GM19099 (cell line): ENCODE results near the gene ZNF648.

Experiments
- POLR2A ChIP-seq: IDR thresholded peaks from 3 replicates; pipeline ENCODE4 v1.6.1; 2011; ENCODE audit warnings: low read depth; ENCODE audit not compliant: insufficient read length; ENCODE audit errors: extremely low read depth

The ZNF648 gene

DNA sequence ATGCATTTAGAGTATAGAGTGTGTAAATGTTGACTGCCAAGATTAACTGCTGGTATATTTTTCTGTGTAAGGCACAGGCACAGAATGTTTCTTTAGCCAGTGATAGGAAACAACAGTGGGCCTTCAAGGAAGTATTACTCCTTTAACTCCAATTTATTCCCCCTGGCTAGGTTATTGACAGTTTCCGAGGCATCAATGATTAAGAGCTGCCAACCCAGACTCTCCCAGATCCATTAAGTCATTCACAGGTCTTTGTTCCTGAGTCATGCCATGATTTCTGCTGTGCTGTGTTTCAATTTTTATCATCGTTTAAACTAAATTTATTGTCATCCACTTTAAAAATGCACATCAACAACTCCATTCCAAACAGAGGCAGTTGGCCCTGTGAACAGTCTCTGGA is 9.2 kb downstream of the ZNF648 start:
- no peak for TF ChIP-seq POLR2A

DNA sequence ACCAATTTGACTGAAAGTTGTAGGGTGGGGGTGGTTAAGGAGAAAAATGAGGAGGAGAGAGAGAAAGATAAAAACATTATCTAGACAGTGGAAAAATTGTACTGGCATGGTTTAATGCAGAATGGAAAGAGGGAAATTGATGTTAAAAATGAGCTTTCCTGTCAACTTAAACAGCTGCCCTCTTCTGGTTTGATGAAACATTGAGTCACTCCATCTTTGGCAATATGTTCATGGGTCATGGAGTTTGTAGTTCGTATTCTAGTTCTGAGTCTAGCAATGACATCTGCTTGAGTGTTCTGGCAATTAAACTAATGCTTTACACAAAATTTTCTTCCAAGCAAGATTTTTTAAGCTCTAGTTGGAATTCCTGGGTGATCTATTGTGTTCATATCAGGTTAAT is 9.6 kb downstream of the ZNF648 start:
- TF ChIP-seq POLR2A = no peak

DNA sequence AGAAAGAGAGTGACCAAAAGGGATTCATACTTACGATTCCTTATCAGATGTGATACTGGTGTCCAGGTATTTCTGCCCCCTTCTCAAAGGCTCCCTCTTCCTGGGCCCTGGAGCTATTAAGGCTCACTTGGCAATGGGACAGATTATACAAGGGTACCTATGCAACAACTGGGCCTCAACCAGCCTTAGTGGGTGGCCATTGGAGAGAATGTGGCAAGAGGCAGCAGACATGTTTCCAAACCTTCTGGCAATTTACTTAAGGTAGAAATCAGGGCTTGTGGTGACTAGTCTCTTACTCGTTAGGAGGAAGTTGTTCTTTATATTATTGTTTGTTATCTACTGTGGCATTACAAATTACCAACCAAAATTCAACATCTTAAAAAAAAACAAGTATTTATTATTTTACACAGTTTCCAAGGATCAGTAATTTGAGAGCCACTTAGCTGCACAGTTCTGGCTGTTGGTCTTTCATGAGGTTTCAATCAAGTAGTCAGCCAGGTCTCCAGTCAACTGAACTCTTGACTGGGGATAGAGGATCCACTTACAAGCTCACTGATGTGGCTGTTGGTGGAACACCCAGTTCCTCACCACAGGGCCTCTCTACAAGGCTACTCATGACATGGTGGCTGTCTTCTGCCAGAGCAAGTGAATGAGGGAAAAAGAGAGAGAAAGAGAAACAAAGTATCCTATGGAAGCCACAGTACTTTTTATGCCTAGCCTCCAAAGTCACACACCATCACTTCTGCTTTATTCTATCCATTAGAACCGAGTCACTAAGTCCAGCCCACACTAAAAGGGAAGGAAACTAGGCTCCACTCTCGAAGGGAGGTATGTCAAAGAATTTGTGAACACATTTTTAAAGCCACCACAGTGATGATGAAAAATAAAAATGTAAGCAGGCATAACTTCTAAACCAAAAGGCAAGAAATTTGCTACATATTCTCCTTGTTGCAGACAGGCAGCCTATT is 10.7 kb downstream of the ZNF648 start:
- TF ChIP-seq POLR2A = no peak

DNA sequence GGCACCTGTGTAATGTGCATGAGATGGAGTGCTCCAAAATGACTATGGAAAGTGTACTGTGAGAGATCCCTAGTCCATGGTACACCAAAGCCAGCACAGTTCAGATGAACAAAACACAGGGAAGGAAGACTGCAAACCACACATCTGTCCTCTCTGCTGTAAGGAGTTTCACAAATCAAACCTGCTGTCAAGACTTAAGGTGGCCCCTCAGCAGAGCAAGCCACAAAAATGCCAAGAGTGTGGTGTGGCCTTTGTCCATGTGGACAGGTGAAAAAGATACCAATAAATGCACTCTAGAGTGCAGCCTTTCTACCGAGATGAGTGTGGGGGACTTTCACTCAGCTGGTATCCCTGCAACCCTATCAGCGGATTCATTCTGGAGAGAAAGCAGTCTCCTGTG is 12.9 kb downstream of the ZNF648 start:
- TF ChIP-seq POLR2A = no peak

DNA sequence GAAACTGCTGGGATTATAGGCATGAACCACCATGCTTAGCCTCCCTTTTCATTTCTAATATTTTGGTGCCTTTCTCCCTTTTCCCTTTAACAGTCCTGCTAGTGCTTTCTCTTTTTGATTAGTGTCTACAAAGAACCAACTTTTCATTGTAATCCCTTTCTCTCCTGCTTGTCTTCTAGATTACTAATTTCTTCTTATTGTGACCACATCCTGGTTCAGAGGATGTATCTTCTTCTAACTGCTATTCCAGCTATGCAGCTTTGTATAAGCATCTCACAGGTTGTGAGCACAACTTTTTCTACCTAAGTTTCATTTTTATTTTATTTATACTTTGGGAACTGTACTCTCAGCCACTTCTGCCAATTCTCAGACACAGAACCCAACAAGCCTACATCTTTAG is 14.7 kb downstream of the ZNF648 start:
- no peak for TF ChIP-seq POLR2A

DNA sequence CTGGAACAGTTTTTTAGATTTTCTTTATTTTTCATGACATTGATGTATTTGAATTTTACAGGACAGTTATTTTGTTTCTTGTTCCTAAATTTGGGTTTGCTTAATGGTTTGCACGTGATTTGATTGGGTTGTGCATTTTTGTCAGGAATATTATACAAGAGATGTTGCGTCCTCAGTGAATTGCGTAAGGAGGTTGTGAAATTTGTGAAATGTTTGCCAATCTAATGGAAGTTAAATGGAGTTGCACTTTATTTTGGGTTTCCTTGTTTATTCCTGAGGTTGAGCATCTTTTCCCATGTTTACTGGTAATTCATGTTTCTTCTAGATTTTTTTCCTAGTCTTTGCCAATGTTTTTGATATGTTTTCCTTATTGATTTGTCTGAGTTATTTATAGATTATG is 19.9 kb downstream of the ZNF648 start:
- no peak for TF ChIP-seq POLR2A

DNA sequence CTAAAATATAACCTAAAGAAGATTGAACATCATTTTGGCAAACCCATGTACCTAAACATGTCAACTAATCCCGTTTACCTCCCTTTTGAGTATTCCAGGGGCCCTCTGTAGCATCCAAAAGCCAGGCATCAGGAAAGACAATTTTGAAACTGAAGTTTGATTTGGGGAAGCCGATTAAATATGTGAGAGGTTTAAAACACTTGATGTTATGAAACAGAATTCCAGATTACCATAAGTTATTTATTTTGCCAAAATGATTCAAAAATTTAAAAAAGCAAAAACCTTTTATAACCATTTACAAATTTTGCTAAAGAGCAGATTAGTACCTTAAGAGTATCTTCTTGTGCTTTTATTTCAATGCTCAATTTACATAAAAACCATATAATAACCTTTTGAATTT is 23.3 kb downstream of the ZNF648 start:
- no peak for TF ChIP-seq POLR2A

DNA sequence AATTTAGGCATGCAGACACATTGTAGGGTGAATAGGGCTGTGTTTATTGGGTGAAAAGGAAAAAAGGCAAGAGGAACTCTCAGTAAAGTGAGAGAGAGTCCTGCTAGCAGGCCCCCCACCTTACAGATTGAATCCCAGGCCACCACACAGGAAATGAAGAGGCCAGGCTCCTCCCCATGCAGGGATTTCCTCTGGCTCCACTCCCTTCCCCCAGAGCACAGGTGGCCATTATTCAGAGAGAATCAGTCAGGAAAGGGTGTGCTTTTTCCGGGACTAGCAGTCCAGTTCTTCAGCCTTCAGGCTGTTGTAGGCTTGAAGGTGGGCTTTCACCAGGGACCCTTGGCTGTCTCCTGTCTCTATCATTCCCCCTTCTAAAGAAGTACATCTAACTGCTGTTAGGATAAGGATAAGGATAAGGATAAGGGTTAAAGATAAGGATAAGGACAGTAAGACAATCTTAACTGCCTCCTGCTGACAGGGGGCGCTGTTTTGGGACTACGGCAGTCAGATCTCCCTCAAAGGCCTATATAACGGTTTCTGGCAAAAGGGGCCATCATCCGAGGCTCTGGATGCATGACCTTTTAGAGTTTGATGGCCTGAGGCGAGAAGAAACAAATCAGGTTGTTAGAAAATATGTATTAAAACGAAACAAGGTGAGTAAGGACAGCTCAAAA is 26.3 kb downstream of the ZNF648 start:
- no peak for TF ChIP-seq POLR2A

DNA sequence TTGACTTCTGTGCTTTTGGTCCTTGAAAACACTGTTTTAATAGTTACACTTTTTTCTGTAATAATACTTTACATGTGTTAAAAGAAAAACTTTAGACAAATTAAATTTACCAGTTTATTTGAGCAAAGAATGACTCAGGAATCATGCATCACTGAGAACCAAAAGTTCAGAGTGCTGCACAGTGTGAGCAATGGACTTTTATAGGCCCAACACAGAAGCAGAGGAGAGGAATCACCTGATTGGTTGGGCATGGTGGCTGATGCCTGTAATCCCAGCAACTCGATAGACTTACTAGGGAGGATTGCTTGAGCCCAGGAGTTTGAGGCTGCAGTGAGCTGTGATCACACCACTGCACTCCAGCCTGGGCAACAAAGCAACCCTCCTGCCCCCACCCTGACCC is 29.3 kb downstream of the ZNF648 start:
- TF ChIP-seq POLR2A = no peak

DNA sequence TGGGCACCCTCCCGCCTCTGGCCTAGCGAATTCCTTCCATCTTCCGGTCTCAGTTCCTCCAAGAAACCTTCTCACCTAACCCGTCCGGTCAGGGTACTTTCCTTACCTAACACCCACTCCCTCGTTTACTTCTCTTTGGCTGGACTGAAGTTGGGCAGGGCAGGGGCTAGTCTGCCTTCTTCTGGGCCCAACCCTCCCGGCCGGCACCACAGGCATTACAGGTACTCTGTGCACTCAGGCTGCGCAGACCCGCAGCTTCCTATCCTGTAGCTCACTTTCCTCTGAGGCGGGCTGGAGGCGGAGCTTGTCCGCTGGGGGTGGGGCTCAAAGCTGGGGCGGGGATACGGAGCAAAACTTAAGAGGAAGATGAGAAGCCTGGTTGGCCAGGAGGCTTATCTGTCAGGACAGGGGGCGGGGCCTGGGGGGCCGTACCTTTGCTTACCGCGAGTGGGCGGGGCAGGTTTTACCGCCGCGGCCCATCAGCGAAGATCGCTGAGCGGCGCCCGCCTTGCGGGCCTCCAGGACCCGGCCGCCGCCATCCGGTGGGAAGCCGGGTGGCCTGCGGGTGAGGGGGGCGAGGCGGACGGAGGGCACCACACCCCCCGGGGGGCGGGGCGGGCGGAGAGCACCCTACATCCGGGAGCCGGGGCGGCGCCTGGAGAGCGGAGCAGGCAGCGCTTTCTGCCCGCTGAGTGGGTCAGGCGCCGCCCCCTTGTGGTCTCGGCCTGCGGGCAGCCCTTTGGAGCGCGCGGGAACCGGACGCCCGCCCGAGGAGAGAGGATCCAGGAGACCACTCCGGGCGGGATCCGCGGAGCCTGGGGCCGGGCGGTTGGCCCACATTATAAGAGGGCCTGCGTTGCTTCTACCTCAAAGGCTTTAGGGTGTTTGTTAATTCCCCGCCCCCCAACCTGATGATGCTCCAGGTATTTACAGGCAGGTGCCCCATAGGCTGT is 31.9 kb downstream of the ZNF648 start:
- TF ChIP-seq POLR2A = peak; percentile 91

DNA sequence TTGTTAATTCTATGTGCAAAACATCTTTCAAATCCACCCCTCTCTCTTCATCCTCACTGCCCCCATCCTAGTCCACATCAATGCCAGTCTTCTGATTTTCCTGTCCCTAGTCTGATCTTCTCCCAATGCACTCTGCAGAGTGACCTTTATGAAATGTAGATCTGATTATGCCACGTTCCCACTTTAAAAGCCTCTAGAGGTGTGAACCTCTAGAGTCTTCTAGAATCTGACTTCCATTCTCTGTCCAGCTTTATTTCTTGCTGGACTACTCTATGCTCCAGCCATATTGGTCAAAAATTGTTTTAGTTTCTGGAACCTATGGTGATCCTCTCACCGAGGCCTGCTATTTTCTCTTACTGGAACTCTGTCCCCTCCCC is 32.5 kb downstream of the ZNF648 start:
- TF ChIP-seq POLR2A = no peak

DNA sequence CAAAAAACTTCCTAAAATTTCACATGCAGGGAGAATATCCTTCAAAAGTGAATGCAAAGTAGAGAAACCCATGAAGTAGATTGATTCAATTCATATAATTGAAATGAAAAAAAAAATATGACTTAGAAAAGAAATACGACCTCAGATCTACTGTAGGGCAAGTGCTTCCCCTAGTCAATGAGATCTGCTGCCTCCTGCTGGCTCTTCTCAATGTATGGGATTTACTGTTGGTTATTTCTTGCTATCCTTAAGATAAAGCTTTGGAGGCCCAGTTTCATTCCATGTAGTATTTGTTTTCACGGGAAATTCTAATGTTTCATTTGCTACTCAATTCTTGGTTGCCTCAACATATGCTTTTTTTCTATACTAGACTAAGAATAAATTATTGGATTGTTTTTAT is 46.2 kb downstream of the ZNF648 start:
- no peak for TF ChIP-seq POLR2A

DNA sequence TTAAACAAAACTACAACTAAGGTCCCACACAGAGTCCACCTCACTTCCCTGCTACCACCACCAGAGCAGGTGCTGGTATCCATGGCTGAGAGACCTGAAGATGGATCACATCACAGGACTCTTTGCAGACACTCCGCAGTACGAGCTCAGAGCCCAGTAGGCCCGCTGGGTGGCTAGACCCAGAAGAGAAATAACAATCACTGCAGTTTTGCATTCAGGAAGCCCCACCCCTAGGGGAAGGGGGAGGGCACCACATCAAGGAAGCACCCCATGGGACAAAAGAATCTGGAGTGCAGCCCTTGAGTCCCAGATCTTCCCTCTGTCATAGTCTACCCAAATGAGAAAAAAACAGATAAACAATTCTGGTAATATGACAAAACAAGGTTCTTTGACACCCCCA is 56.9 kb downstream of the ZNF648 start:
- TF ChIP-seq POLR2A = no peak
